A673 (cell line): ENCODE data around the gene VPS13C. TPM values are rescaled to one million over a fixed set of nuclear protein-coding genes. Genes with fewer than 3 reads are reported as not detected.

Source experiments
- BruUV-seq: library from RNA; stranded (reverse); fragments of 400-500 nt; replicated peaks from 2 replicates; lab custom pipeline; 2021; lab: Mats Ljungman, UMichigan
- CTCF ChIA-PET: fragments of 300-600 bp; sonication (Branson Sonifier 250); formaldehyde crosslinking; loops from one replicate; lab custom pipeline; 2022; ENCODE audit warnings: antibody characterized with exemption; lab: Charles Lee
- POLR2A ChIA-PET: fragments of 300-600 bp; sonication (Branson Sonifier 250); formaldehyde crosslinking; loops from one replicate; lab custom pipeline; 2022; ENCODE audit warnings: antibody characterized with exemption; ENCODE audit not compliant: low non-redundant PET; lab: Charles Lee
- DNase-seq: peaks from one replicate; pipeline ENCODE4 v3.0.0-alpha.2; 2015; ENCODE audit warnings: low spot score
- H3K27ac ChIP-seq: fragments of 200-600 bp; sonication (generic); 2 replicates; pipeline ENCODE4 v1.5.1; 2016; ENCODE audit warnings: mixed run types, low read depth, mild to moderate bottlenecking, mixed read lengths, antibody characterized with exemption, low read length; ENCODE audit not compliant: poor library complexity, severe bottlenecking
- H3K27me3 ChIP-seq: fragments of 200-600 bp; sonication (generic); replicated peaks from 2 replicates; pipeline ENCODE4 v1.6.1; 2017; ENCODE audit warnings: mixed run types, low read depth, mild to moderate bottlenecking, mixed read lengths, antibody characterized with exemption, low read length; ENCODE audit not compliant: insufficient read depth, poor library complexity
- H3K36me3 ChIP-seq: fragments of 200-600 bp; sonication (generic); 2 replicates; pipeline ENCODE4 v1.6.1; 2016; ENCODE audit warnings: mixed run types, mild to moderate bottlenecking, mixed read lengths, antibody characterized with exemption, low read length; ENCODE audit not compliant: insufficient read depth, poor library complexity, severe bottlenecking
- H3K4me1 ChIP-seq: fragments of 200-600 bp; sonication (generic); 2 replicates; pipeline ENCODE4 v1.6.1; 2017; ENCODE audit warnings: mixed run types, mild to moderate bottlenecking, mixed read lengths, antibody characterized with exemption, low read length; ENCODE audit not compliant: insufficient read depth, poor library complexity, severe bottlenecking
- H3K4me3 ChIP-seq: fragments of 200-600 bp; sonication (generic); 2 replicates; pipeline ENCODE4 v1.5.1; 2016; ENCODE audit warnings: low read depth, mixed run types, mild to moderate bottlenecking, mixed read lengths, low read length; ENCODE audit not compliant: poor library complexity, severe bottlenecking
- H3K9me3 ChIP-seq: fragments of 200-600 bp; sonication (generic); 2 replicates; pipeline ENCODE4 v1.6.1; 2016; ENCODE audit warnings: mixed run types, low read depth, mild to moderate bottlenecking, mixed read lengths, antibody characterized with exemption, low read length; ENCODE audit not compliant: poor library complexity, severe bottlenecking
- EZH2 ChIP-seq: fragments of 200-600 bp; sonication (generic); IDR thresholded peaks from 2 replicates; pipeline ENCODE4 v1.6.1; 2017; ENCODE audit warnings: borderline replicate concordance, low read depth, mild to moderate bottlenecking, mixed read lengths, antibody characterized with exemption, low read length; ENCODE audit not compliant: poor library complexity, severe bottlenecking
- intact Hi-C: fragments of 100-400 bp; cut with micrococcal nuclease; formaldehyde crosslinking; loops from one replicate; pipeline ENCODE4 v1.10.0; 2022; ENCODE audit not compliant: unreplicated experiment
- total RNA-seq: library from RNA; stranded (reverse); gene quantifications from 2 replicates; pipeline ENCODE4 v1.2.3, GENCODE V29; 2021
- TF ChIP-seq, protein P1 (sequence below): fragments of 300-800, 200-600 bp; sonication (generic); conservative IDR thresholded peaks from 2 replicates; pipeline ENCODE4 v1.5.1; 2017; ENCODE audit warnings: low read depth, mild to moderate bottlenecking, antibody characterized with exemption, low read length, moderate library complexity, mixed read lengths

The VPS13C gene
- total RNA-seq, 1 experiment from 2014 or later: 31.0 TPM

DNA sequence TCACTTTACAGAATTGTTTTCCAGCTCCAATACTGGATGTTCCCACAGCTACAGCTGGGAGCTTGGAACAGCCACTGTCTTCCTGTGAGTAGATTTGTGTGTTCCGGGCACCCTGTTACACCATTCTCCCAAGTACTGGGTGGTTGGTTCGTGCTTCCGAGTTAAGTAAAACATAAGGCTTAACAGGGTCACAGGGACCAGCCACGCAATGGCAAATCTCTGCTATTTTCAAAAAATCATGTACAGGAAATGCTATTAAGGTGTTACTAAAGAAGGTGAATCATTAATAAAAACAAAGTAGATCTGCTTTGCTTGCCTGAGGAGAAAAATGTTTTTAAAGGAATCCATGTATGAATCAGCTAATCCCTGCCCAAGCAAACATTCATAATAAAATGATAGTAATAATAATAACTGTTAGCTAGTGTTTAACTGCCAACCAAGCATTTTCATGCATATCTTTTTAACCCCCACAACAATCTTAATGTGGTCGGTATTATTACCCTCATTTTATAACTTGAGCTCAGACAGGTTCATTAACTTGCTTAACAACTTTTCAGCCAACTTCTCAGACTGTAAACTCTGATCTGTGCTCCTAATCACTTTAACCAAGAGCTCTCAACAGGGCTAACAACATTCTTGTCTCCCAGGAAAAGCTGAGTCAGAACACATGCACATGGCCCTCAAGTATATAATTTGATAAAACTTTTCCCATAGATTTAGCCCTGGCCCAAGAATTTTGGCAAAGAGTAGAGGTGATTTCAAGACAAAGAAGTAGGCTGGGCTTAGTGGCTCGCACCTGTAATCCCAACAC lies 3.8 kb upstream of the VPS13C start:
- Histone ChIP-seq H3K4me1 (peaks cover 22% of the 10 kb centered on the region), H3K27ac (no peak overlapping the region), H3K36me3 (no peaks in the 10 kb centered on the region), H3K9me3 (no peaks in the 10 kb centered on the region), H3K4me3 (no peak overlapping the region), H3K27me3 (peaks cover 5% of the 10 kb centered on the region)
- BruUV-seq: no TSS peak
- no peak for TF ChIP-seq EZH2
- TF ChIP-seq, protein P1, sequence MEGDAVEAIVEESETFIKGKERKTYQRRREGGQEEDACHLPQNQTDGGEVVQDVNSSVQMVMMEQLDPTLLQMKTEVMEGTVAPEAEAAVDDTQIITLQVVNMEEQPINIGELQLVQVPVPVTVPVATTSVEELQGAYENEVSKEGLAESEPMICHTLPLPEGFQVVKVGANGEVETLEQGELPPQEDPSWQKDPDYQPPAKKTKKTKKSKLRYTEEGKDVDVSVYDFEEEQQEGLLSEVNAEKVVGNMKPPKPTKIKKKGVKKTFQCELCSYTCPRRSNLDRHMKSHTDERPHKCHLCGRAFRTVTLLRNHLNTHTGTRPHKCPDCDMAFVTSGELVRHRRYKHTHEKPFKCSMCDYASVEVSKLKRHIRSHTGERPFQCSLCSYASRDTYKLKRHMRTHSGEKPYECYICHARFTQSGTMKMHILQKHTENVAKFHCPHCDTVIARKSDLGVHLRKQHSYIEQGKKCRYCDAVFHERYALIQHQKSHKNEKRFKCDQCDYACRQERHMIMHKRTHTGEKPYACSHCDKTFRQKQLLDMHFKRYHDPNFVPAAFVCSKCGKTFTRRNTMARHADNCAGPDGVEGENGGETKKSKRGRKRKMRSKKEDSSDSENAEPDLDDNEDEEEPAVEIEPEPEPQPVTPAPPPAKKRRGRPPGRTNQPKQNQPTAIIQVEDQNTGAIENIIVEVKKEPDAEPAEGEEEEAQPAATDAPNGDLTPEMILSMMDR: no peak
- intact Hi-C loops: loop anchor here (10.0 kb wide), 1 partner anchor 241 kb away; no protein-coding TSS in a partner anchor
- DNase-seq: no peak
- ChIA-PET POLR2A (no interaction called here), CTCF (no interaction called here)

DNA sequence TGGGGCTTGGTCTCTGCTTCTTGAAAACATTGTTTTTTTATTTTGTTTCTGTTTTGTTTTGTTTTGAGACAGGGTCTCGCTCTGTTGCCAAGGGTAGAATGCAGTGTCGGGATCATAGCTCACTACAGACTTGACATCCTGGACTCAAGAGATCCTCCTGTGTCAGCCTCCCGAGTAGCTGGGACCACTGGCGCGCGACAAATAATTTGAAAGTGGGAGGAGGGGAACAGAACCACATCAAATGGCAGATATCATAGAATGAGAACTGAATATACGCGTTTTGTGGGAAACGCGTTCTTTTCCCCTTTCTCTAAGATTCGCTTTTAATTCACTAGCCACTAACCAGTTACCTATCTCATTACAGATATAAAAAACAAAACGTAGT lies 641 bp upstream of the VPS13C start:
- peaks cover 10% of the 10 kb centered on the region for H3K4me1 ChIP-seq
- H3K36me3 ChIP-seq: no peaks in the 10 kb centered on the region
- no peak for DNase-seq
- ChIA-PET POLR2A (no interaction called here), CTCF (interaction anchor here (0.6 to 1.0 kb wide), 3 partner anchors 12 to 64 kb away, joined by 3 to 5 read pairs (median 4); no protein-coding TSS in a partner anchor)
- intact Hi-C loops: loop anchor here (10.0 kb wide), 1 partner anchor 244 kb away; no protein-coding TSS in a partner anchor
- peak overlapping the region; percentile 88 for H3K4me3 ChIP-seq
- H3K27me3 ChIP-seq: no peaks in the 10 kb centered on the region
- TF ChIP-seq EZH2: no peak
- TF ChIP-seq, protein P1: no peak
- H3K9me3 ChIP-seq: no peaks in the 10 kb centered on the region
- peak overlapping the region; percentile 34 for H3K27ac ChIP-seq
- BruUV-seq: no TSS peak

DNA sequence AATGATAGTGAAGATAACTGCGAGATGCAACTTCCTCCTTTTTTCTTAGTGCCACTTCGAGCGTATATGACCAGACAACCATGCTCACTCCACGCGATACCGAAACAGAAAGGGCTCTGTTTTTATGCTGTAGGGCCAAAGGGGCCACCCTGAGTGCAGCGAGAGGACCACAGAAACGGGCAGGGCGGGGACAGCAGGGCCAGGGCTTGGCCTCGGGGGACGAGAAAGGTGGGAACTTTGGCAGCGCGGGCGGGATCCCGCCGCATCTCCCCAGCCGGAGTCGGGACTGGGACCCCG lies 483 bp downstream of the VPS13C start:
- intact Hi-C loops: loop anchor here (10.0 kb wide), 1 partner anchor 245 kb away; no protein-coding TSS in a partner anchor
- Histone ChIP-seq H3K27me3 (no peaks in the 10 kb centered on the region), H3K27ac (peak overlapping the region; percentile 59), H3K4me1 (peaks cover 10% of the 10 kb centered on the region), H3K9me3 (no peaks in the 10 kb centered on the region), H3K36me3 (no peaks in the 10 kb centered on the region), H3K4me3 (peak overlapping the region; percentile 88)
- BruUV-seq: no TSS peak
- POLR2A ChIA-PET: no interaction called here
- DNase-seq: peak; percentile 53
- CTCF ChIA-PET: interaction anchor here (0.6 to 1.0 kb wide), 2 partner anchors 7 to 47 kb away, joined by 4 read pairs; partner anchors contain the start of gene C2CD4A
- TF ChIP-seq, protein P1: no peak
- no peak for TF ChIP-seq EZH2
